Loucy (cell line): ENCODE data around the gene SMAP1.

Experiments
- EZH2phosphoT487 ChIP-seq: fragments of 200-600 bp; IDR thresholded peaks from 2 replicates; pipeline ENCODE4 v1.6.1; 2018; ENCODE audit warnings: antibody characterized with exemption, mild to moderate bottlenecking, moderate library complexity, borderline replicate concordance
- TF ChIP-seq, protein P1 (sequence below): fragments of 200-600 bp; sonication (generic); conservative IDR thresholded peaks from 2 replicates; pipeline ENCODE4 v1.5.1; 2014; ENCODE audit warnings: mild to moderate bottlenecking, antibody characterized with exemption, low read length

DNA sequence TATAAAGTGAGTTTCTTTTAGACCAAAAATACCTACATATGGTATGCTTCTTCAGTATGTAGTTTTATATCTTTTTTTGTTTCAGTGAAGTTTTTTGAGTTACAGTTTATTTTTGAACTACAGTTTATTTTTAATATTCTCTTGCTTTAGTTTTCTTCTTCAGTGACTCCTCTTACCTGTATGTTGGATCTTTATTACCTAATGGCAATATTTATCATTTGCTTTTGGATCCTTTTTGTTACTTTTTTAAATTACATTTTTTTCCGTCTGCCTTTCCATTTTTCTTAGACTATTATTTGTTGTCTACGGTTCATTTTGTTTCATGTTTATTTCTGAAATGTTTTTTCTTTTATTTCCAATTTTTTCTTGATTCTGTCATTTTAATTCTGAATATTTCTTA is 71.9 kb downstream of the SMAP1 start:
- TF ChIP-seq, protein P1, sequence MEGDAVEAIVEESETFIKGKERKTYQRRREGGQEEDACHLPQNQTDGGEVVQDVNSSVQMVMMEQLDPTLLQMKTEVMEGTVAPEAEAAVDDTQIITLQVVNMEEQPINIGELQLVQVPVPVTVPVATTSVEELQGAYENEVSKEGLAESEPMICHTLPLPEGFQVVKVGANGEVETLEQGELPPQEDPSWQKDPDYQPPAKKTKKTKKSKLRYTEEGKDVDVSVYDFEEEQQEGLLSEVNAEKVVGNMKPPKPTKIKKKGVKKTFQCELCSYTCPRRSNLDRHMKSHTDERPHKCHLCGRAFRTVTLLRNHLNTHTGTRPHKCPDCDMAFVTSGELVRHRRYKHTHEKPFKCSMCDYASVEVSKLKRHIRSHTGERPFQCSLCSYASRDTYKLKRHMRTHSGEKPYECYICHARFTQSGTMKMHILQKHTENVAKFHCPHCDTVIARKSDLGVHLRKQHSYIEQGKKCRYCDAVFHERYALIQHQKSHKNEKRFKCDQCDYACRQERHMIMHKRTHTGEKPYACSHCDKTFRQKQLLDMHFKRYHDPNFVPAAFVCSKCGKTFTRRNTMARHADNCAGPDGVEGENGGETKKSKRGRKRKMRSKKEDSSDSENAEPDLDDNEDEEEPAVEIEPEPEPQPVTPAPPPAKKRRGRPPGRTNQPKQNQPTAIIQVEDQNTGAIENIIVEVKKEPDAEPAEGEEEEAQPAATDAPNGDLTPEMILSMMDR = no peak
- no peak for TF ChIP-seq EZH2phosphoT487
